Activated CD8-positive, alpha-beta memory T cell treated with anti-CD3 and anti-CD28 coated beads, Interleukin-2, amount 50 U/mL, for 24 hours (primary cell): ENCODE data around the gene CHAF1B.

ENCODE experiments used
- DNase-seq: peaks from one replicate; pipeline ENCODE4 v3.0.0-alpha.2; 2020; ENCODE audit errors: extremely low read depth

Gene CHAF1B

GRCh38 chr21:36427502-36427901 lies 42.3 kb downstream of the CHAF1B start:
- DNase-seq: no peak

GRCh38 chr21:36428761-36429432 lies 43.7 kb downstream of the CHAF1B start:
- DNase-seq: no peak

- DNase-seq: peak; percentile 48
Observed at GRCh38 chr21:36429947-36430546, 44.9 kb downstream of the CHAF1B start.

- DNase-seq: no peak
Observed at GRCh38 chr21:36430841-36431240, 45.6 kb downstream of the CHAF1B start.

- no peak for DNase-seq
Observed at GRCh38 chr21:36431252-36431651, 46.1 kb downstream of the CHAF1B start.

GRCh38 chr21:36433059-36433709 lies 48.0 kb downstream of the CHAF1B start:
- DNase-seq: no peak

- no peak for DNase-seq
Observed at GRCh38 chr21:36434144-36434543, 49.0 kb downstream of the CHAF1B start.

GRCh38 chr21:36436829-36437744 lies 51.9 kb downstream of the CHAF1B start:
- DNase-seq: no peak

- no peak for DNase-seq
Observed at GRCh38 chr21:36437745-36438128, 52.5 kb downstream of the CHAF1B start.

- no peak for DNase-seq
Observed at GRCh38 chr21:36441715-36442114, 56.5 kb downstream of the CHAF1B start.

GRCh38 chr21:36446301-36446700 lies 61.1 kb downstream of the CHAF1B start:
- DNase-seq: no peak

- DNase-seq: no peak
Observed at GRCh38 chr21:36450511-36450910, 65.3 kb downstream of the CHAF1B start.

- DNase-seq: no peak
Observed at GRCh38 chr21:36451506-36451905, 66.3 kb downstream of the CHAF1B start.

- DNase-seq: no peak
Observed at GRCh38 chr21:36452281-36452825, 67.2 kb downstream of the CHAF1B start.

GRCh38 chr21:36454093-36454531 lies 68.9 kb downstream of the CHAF1B start:
- DNase-seq: no peak

- no peak for DNase-seq
Observed at GRCh38 chr21:36454706-36455105, 69.5 kb downstream of the CHAF1B start.

- no peak for DNase-seq
Observed at GRCh38 chr21:36456729-36457414, 71.7 kb downstream of the CHAF1B start.

- DNase-seq: no peak
Observed at GRCh38 chr21:36459098-36459497, 73.9 kb downstream of the CHAF1B start.

- no peak for DNase-seq
Observed at GRCh38 chr21:36460866-36461265, 75.7 kb downstream of the CHAF1B start.

GRCh38 chr21:36461277-36461917 lies 76.2 kb downstream of the CHAF1B start:
- no peak for DNase-seq
